Mucosa of gallbladder (tissue), 1 donor: ENCODE results near the gene ANKRD13B. TPM values are rescaled to one million over a fixed set of nuclear protein-coding genes. Genes with fewer than 3 reads are reported as not detected.

Experiments used
- DNase-seq: peaks from one replicate; pipeline ENCODE4 v3.0.0-alpha.2; 2020; ENCODE audit warnings: low spot score
- total RNA-seq: library from RNA; stranded (reverse); gene quantifications from one replicate; pipeline ENCODE4 v1.2.1, GENCODE V29; 2021
- donor health status: DM: no; HTN: no; CAD: no.

Gene ANKRD13B
- total RNA-seq, 1 donor from 2014 or later: 13.4 TPM

DNA sequence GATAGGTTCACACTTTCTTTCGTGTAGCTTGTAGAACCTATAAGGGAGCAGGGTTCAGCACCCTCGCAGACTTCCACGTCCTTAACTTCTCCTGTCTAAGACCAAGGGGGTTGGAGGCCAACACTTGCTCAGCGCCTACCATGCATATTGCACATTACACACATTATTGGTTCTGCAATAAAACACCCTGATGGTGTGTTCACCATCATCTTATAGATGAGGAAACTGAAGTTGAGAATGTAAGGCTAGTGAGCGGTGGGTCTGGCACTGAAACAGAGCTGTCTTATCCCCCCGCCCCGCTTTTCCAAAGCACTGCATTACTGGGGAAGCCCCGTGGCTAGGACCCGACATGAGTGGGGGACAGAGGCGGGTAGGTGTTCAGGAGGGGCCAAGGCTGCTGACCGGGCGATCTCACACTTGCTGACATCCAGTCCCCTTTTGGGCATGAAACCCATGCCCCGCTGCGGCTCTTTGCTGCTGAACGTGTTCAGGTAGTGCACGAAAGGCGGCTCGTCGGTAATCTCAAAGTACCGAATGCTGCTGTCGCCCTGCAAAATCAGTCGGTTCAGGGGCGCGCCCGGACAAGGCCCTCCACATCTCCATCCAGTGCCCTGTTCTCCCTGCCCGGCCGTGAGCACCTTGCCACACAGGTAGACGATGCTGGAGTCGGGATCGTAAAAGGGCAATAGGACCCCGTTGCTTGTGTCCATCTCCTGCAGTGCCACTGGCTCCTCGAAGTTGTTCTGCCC is 23.5 kb downstream of the ANKRD13B start:
- DNase-seq: no peak

DNA sequence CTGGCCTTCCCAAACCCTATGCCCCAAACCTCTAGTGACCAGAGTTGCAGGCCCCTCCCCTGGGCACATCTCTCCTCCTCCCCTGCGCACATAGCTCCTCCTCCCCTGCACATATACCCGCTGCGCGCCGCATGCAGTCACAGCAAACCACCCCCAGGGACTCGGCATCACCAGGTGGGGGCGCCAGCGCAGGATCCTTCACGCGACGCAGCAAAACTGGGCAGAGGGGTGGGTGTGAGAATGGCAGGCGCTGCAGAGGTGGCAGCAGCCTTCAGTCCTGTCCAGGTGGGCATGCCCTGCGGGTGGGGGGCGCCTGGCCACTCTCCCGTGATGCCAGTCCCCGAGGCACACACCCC is 24.2 kb downstream of the ANKRD13B start:
- peak; percentile 81 for DNase-seq

DNA sequence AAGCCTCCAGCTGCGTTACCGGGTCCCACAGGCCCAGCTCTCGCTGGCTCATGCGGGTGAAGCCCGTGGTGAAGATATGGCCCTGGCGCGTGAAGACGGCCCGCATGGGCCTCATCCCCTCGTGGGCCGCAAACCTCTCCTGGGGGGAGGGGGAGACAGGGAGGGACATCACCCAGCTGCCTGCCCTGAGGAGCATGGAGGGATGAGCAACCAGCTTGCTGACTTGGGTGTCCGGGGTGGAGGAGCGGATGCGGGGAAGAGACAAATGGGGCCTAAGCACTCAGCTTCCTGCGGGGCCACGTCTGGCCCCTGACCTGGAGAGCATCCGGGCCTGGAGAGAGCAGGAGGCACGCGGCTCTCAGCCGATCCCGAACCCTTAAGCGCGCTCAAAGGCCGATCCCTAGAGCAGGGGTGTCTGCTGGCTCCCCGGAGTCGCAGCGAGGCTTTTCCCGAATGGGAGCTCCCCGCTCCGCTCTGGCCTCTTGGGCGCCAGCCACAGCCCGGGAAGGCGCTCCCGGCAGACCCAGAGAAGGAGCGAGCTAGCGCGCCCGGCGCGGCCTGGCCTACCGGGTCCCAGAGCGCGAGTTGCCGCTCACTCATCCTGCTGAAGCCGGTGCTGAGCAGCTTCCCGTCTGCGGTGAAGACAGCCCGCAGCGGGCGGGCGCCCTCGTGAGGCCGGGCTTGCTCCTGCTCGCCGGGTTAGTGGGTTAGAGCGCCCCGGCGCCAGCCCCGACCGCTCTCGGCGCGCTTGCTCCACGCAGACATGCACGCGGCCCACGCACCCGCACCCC is 24.7 kb downstream of the ANKRD13B start:
- peak; percentile 85 for DNase-seq

DNA sequence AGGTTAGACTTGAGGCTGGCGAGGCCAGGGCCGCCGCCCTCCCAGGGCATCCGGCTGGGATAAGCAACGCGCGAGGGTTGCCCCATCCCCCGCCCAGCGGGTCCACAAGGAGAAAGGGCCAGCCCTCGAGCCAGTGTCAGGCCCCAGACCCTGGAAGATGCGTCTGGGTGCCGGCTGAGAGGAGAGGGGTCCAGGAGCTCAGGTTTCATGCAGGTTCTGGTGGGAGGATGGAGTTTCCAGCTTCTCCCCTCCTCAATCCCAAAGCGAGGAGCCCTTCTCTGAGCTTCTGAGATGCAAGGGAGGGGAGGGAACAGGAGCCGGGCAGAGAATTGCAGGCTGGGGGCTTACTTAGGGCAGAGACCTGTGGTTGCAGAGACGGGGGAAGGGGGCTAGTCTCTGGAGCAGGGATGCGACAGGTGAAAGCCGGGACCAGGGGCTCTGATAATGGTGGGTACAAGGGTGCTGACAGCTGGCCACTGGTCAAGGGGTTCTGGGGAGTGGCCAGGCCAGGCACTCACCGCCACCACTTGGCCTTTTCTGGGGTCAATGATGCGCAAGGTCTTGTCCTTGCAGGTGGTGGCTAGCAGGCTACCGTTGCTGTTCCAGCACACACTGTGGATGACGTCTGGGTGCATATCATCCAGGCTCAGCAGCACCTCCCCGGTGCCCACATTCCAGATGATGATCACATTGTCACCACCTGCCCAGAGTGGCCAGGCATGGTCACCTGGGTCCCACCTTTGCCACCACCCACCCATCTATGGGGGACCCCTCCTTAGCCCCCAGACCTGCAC is 25.5 kb downstream of the ANKRD13B start:
- DNase-seq: no peak

DNA sequence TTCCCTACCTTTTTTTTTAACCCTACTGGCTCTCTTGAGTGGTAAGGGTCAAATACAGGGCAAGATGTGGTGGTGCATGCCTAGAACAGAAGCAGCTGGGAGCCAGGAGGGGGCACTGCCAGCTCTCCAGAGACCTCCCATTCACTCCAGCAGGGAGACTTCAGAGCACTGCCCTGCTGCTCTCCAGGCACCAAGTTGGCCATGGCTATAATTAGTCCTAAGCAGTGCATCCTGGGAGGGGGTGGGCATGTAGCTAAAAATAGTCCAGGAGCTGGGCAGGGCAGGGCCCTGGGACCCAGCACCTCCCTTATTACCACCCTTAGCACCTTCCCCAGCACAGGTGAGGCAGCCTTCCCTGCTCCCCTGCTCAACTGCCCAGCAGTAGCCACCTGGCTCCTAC is 26.3 kb downstream of the ANKRD13B start:
- DNase-seq: no peak

- DNase-seq: no peak
These were observed 27.3 kb downstream of the ANKRD13B start for GRCh38 chr17:29620271-29620670.

DNA sequence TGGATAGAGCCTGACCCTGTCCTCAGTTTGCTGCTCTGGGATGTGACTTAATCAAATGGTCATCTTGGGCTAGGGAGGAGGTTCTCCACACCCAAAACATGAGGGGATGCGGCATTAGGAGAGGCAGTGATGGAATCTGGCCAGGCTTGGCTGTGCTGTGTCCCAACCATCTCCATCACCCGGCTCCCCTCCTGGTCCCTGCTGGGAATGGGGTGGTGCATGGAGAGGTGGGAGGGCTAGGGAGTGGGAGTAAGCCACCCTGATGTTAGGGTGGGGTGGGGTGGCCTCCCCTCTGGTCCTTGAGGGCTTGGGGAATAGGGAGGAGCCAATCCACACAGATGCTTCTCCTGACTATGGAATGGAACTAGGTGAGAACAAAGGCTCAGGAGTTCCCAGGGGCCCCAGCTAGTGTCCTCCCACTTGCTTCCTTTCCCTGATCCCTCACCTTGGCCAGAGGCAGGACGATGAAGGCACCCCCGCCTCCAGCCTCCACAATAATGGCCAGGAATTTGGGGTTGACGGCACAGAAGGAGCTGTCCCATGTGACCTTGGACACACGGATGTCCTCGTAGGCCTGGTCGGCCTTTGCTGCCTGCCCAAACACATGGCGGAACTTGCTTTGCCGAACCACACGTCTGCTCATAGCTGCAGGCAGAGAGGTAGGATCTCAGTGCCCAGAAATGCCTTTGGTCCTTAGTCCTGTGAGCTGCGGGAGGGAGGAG is 28.0 kb downstream of the ANKRD13B start:
- DNase-seq: no peak

DNA sequence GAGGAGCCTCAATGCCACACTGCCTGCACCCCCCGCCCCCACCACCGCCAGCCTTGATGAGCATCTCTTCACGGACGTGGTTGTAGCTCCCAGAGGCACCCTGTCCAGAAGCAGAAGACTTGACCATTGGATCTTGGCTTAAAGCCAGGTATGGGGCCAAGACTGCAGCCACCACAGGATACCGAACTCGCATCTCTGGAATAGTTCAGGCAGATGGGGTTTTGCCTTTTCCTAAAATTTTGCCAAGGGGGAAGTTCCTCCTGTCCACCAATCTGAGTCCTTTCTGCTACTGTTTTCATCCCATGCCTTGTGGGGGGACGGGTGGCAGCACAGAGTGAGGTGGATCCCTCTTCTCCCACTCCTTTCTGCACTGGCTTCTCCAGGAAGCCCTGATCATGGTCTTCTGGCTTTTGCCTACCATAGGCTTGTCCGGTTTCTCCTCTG is 28.8 kb downstream of the ANKRD13B start:
- no peak for DNase-seq

GRCh38 chr17:29622337-29623282 is 29.7 kb downstream of the ANKRD13B start, which contains the start of gene CORO6:
TSS of gene CORO6 (minus strand) at chr17:29622912. CDS start at chr17:29621421, 1,491 bp downstream.
- DNase-seq: no peak

DNA sequence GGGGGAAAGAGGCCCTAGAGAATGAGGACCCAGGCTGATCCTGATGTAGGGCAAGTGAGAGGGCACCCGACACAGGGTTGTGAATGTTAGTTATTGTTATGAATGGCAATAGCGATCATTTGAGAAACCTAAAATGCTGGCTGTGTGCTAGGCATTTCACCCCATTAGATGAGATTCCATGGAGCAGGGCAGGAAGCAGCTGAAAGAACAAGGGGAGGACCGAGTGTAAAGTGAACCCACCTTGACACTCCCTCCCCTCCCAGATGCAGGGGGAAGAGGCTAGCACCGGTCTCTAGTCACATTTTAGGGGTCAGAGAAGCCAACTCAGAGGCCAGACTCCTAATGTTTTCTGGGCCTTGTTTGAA is 30.3 kb downstream of the ANKRD13B start:
- no peak for DNase-seq

- DNase-seq: no peak
These were observed 31.7 kb downstream of the ANKRD13B start for GRCh38 chr17:29624586-29624985.

- DNase-seq: no peak
These were observed 32.3 kb downstream of the ANKRD13B start for GRCh38 chr17:29625037-29625750.

GRCh38 chr17:29627951-29628350 is 35.0 kb downstream of the ANKRD13B start:
- DNase-seq: no peak

- no peak for DNase-seq
These were observed 35.7 kb downstream of the ANKRD13B start for GRCh38 chr17:29628644-29629043.

- DNase-seq: no peak
These were observed 36.9 kb downstream of the ANKRD13B start for GRCh38 chr17:29629839-29630238.

DNA sequence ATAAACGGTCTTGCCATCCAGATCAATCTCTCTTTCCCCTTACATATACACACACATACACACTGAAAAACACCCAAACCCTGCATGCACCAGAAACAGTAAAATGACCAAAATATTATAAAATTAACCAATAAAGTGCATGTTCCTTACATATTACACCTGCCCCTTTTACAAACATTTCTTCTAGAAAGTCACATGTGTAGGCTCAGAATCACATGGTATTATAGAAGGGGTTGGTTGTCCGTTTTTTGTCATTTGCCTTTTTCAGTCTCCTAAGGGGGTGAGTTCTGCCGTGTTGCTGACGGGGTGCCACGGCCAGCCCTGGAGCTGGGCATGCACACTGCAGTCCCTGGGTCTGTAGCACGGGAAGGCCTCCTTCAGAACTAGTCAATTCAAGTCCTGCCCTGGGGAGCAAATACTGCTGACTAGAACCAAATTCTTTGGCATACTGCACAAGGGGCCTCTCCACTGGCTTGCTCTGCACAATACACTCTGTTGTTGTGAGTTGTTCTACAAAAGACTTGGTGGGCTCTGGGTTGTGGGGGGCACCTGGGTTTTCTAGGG is 37.8 kb downstream of the ANKRD13B start:
- no peak for DNase-seq

DNA sequence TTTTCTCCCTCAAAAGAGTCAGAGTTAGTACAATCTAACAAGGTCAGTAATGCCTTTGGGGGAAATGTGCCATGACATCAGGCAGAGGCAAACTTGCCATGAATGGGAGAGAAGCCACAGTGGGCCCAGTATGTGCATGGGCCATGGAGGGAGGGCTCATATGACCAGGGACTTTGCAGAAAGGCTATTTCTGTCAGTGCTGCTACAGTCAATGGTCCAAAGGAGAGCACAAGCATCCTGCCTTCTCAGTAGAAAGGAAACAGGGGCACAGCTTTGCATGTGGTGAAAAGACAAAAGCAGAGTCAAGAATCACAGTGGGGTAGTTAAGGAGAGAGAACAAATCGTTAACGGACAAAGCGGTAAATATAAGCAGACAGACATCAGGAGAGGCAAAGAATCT is 41.0 kb downstream of the ANKRD13B start:
- DNase-seq: no peak

DNA sequence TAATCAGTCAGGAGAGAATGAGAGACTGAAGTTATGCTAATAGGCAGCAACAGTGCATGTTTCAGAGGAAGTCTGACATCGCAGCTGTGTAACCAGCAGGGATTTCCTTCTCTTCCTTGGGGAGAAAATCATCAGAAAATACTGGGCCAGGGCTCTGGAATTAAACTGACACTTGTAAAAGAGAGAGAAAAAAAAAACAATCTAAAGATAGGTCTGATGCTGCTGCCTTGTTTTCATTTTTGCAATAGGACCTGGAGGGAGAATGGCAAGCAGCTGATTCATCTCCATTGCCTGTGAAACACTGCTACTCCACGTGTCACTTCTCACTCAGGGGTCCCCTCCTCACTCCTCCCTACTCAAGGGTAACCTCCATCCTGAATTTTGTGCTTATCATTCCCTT is 47.5 kb downstream of the ANKRD13B start:
- no peak for DNase-seq

- DNase-seq: no peak
These were observed 48.2 kb downstream of the ANKRD13B start for GRCh38 chr17:29640981-29641642.
